ENCODE results near the gene APC. TPM values are rescaled to one million over a fixed set of nuclear protein-coding genes. Genes with fewer than 3 reads are reported as not detected.

Gene APC
- total and polyA plus RNA-seq, 4 experiments from 2014 or later: 4.4 to 44.5 (median 31.8) TPM

- no peaks in the 10 kb centered on the region for H3K9me3 ChIP-seq (ENCODE audit: control insufficient read depth in 1 of 2, low read length in 2 of 2)
- H3K4me1 Mint-ChIP-seq: peaks cover 30 to 59% (median 46%) of the 10 kb centered on the region in 4 donors
- CTCF ChIA-PET (ENCODE audit: partially characterized antibody): interaction anchor here (1.1 to 1.5 kb wide), 2 partner anchors 19 to 23 kb away, joined by 5 to 7 read pairs; no protein-coding TSS in a partner anchor
- POLR2A ChIA-PET (ENCODE audit: partially characterized antibody): interaction anchor here (1.2 kb wide), 1 partner anchor 22 kb away, joined by 3 read pairs; no protein-coding TSS in a partner anchor
- peaks cover 51% of the 10 kb centered on the region for H3K4me1 ChIP-seq (ENCODE audit: insufficient read depth, low read length)
- H3K36me3 Mint-ChIP-seq: peaks cover 40 to 73% of the 10 kb centered on the region in 2 donors
- no peaks in the 10 kb centered on the region for H3K27me3 ChIP-seq (ENCODE audit: insufficient read depth, low read length)
- DNase-seq: no peak
- no peak overlapping the region for H3K27ac ChIP-seq (ENCODE audit: low read depth, low read length)
- no peak overlapping the region for H3K4me3 Mint-ChIP-seq
- H3K4me3 ChIP-seq (ENCODE audit: low read length in 2 of 2): no peak overlapping the region
- H3K27ac Mint-ChIP-seq: peak overlapping the region in 5 of 7 donors; percentile 3 to 78 (median 11)
- H3K27me3 Mint-ChIP-seq: no peaks in the 10 kb centered on the region
- peaks cover 37% of the 10 kb centered on the region for H3K36me3 ChIP-seq (ENCODE audit: insufficient read depth, low read length)
- intact Hi-C loops (cut with micrococcal nuclease): no loop called here
- no peaks in the 10 kb centered on the region for H3K9me3 Mint-ChIP-seq
Measured at GRCh38 chr5:112866739-112867138, 129.1 kb downstream of the APC start.

- ChIA-PET CTCF (ENCODE audit: partially characterized antibody) (interaction anchor here (1.0 to 1.5 kb wide), 3 partner anchors 19 to 55 kb away, joined by 3 to 7 read pairs (median 5); no protein-coding TSS in a partner anchor), POLR2A (ENCODE audit: partially characterized antibody) (no interaction called here)
- H3K4me1 Mint-ChIP-seq: peaks cover 29 to 53% (median 42%) of the 10 kb centered on the region in 4 donors
- H3K27me3 ChIP-seq (ENCODE audit: insufficient read depth, low read length): no peaks in the 10 kb centered on the region
- peaks cover 45% of the 10 kb centered on the region for H3K4me1 ChIP-seq (ENCODE audit: insufficient read depth, low read length)
- no peak for DNase-seq
- no peak overlapping the region for H3K27ac ChIP-seq (ENCODE audit: low read depth, low read length)
- no peaks in the 10 kb centered on the region for H3K9me3 ChIP-seq (ENCODE audit: control insufficient read depth in 1 of 2, low read length in 2 of 2)
- peaks cover 40 to 74% of the 10 kb centered on the region in 2 donors for H3K36me3 Mint-ChIP-seq
- H3K4me3 ChIP-seq (ENCODE audit: low read length in 2 of 2): no peak overlapping the region
- H3K27ac Mint-ChIP-seq: peak overlapping the region in 6 of 7 donors; percentile 11 to 82 (median 51)
- no peak overlapping the region for H3K4me3 Mint-ChIP-seq
- peaks cover 37% of the 10 kb centered on the region for H3K36me3 ChIP-seq (ENCODE audit: insufficient read depth, low read length)
- no peaks in the 10 kb centered on the region for H3K9me3 Mint-ChIP-seq
- intact Hi-C loops (cut with micrococcal nuclease): no loop called here
- H3K27me3 Mint-ChIP-seq: no peaks in the 10 kb centered on the region
Measured at GRCh38 chr5:112867411-112867810, 129.7 kb downstream of the APC start.

DNA sequence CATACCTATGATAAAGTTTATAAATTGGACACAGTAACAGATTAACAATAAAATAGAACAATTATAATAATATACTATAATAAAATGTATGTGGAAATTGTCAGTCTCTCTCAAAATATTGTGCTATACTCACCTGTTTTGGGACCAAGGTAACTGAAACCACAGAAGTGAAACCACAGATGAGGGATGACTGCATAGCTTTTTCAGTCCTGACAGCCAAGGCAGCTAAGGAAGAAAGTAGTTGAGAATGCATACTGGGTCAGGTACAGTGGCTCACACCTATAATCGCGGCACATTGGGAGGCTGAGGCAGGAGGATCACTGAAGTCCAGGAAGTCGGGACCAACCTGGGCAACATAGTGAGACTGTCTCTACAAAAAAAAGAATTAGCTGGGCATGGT lies 132.3 kb downstream of the APC start:
- Mint-ChIP-seq H3K27me3 (no peaks in the 10 kb centered on the region), H3K27ac (peak overlapping the region; percentile 30 to 88 (median 78)), H3K36me3 (peaks cover 32 to 64% of the 10 kb centered on the region in 2 donors), H3K4me3 (peak overlapping the region in 1 of 8 donors; percentile 11), H3K4me1 (peaks cover 26 to 52% (median 40%) of the 10 kb centered on the region in 4 donors), H3K9me3 (no peaks in the 10 kb centered on the region)
- ChIA-PET POLR2A (ENCODE audit: partially characterized antibody) (interaction anchor here (0.5 to 2.1 kb wide), 6 partner anchors 9 to 106 kb away, joined by 3 to 8 read pairs (median 4); partner anchors contain the start of genes DCP2, REEP5 and SRP19), CTCF (ENCODE audit: partially characterized antibody) (interaction anchor here (1.2 to 1.5 kb wide), 2 partner anchors 9 to 57 kb away, joined by 3 to 5 read pairs; partner anchors contain the start of gene SRP19)
- H3K4me3 ChIP-seq (ENCODE audit: low read length in 2 of 2): no peak overlapping the region
- peak overlapping the region; percentile 6 for H3K27ac ChIP-seq (ENCODE audit: low read depth, low read length)
- H3K4me1 ChIP-seq (ENCODE audit: insufficient read depth, low read length): peaks cover 40% of the 10 kb centered on the region
- no peaks in the 10 kb centered on the region for H3K27me3 ChIP-seq (ENCODE audit: insufficient read depth, low read length)
- intact Hi-C loops (cut with micrococcal nuclease): no loop called here
- peak in 3 of 5 donors; percentile 19 to 45 (median 32) for DNase-seq
- peaks cover 22% of the 10 kb centered on the region for H3K36me3 ChIP-seq (ENCODE audit: insufficient read depth, low read length)
- H3K9me3 ChIP-seq (ENCODE audit: control insufficient read depth in 1 of 2, low read length in 2 of 2): no peaks in the 10 kb centered on the region

GRCh38 chr5:112870966-112871365 lies 133.3 kb downstream of the APC start:
- peaks cover 26 to 52% (median 41%) of the 10 kb centered on the region in 4 donors for H3K4me1 Mint-ChIP-seq
- H3K4me3 ChIP-seq (ENCODE audit: low read length in 2 of 2): no peak overlapping the region
- intact Hi-C loops (cut with micrococcal nuclease): no loop called here
- no peak for DNase-seq
- H3K9me3 ChIP-seq (ENCODE audit: control insufficient read depth in 1 of 2, low read length in 2 of 2): no peaks in the 10 kb centered on the region
- POLR2A ChIA-PET (ENCODE audit: partially characterized antibody): interaction anchor here (1.1 to 2.1 kb wide), 3 partner anchors 10 to 105 kb away, joined by 3 to 6 read pairs (median 5); partner anchors contain the start of genes DCP2, REEP5 and SRP19
- CTCF ChIA-PET (ENCODE audit: partially characterized antibody): interaction anchor here (1.2 to 1.5 kb wide), 2 partner anchors 10 to 56 kb away, joined by 3 to 5 read pairs; partner anchors contain the start of gene SRP19
- no peak overlapping the region for H3K4me3 Mint-ChIP-seq
- H3K36me3 ChIP-seq (ENCODE audit: insufficient read depth, low read length): peaks cover 19% of the 10 kb centered on the region
- H3K27ac ChIP-seq (ENCODE audit: low read depth, low read length): peak overlapping the region; percentile 6
- H3K4me1 ChIP-seq (ENCODE audit: insufficient read depth, low read length): peaks cover 40% of the 10 kb centered on the region
- peak overlapping the region in 2 of 7 donors; percentile 48 to 78 for H3K27ac Mint-ChIP-seq
- peaks cover 32 to 62% of the 10 kb centered on the region in 2 donors for H3K36me3 Mint-ChIP-seq
- no peaks in the 10 kb centered on the region for H3K27me3 ChIP-seq (ENCODE audit: insufficient read depth, low read length)
- no peaks in the 10 kb centered on the region for H3K27me3 Mint-ChIP-seq
- no peaks in the 10 kb centered on the region for H3K9me3 Mint-ChIP-seq

DNA sequence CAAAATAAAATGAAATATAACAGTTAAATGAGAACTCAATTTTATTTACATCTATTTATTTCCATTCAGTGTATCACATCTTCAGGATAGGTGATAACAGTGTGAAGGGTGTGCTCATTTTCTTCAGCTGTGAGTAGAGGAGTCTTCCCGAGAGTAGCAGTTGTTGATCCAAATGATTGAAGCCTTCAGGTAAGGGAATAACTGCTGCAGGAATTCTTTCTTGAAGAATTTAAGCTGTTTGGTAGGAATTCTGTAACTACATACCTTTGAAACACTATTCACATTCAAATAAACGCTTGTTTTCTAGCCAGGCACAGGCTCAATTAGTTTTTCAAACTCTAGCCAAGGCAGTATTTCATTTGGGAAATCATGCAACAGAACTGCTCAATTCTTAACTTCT lies 138.7 kb downstream of the APC start:
- Mint-ChIP-seq H3K36me3 (peaks cover 23 to 44% of the 10 kb centered on the region in 2 donors), H3K4me3 (no peak overlapping the region), H3K27ac (peak overlapping the region in 3 of 7 donors; percentile 3 to 91 (median 30)), H3K27me3 (no peaks in the 10 kb centered on the region), H3K9me3 (no peaks in the 10 kb centered on the region), H3K4me1 (peaks cover 36 to 57% (median 45%) of the 10 kb centered on the region in 4 donors)
- no peak for DNase-seq
- Histone ChIP-seq H3K4me3 (ENCODE audit: low read length in 2 of 2) (no peak overlapping the region), H3K27ac (ENCODE audit: low read depth, low read length) (no peak overlapping the region), H3K36me3 (ENCODE audit: insufficient read depth, low read length) (no peaks in the 10 kb centered on the region), H3K27me3 (ENCODE audit: insufficient read depth, low read length) (no peaks in the 10 kb centered on the region), H3K4me1 (ENCODE audit: insufficient read depth, low read length) (peaks cover 52% of the 10 kb centered on the region), H3K9me3 (ENCODE audit: control insufficient read depth in 1 of 2, low read length in 2 of 2) (no peaks in the 10 kb centered on the region)
- ChIA-PET POLR2A (ENCODE audit: partially characterized antibody) (interaction anchor here (3.1 kb wide), 1 partner anchor 12 kb away, joined by 11 read pairs; no protein-coding TSS in a partner anchor), CTCF (ENCODE audit: partially characterized antibody) (interaction anchor here (2.0 kb wide), 1 partner anchor 28 kb away, joined by 9 read pairs; no protein-coding TSS in a partner anchor)
- intact Hi-C loops (cut with micrococcal nuclease): no loop called here

DNA sequence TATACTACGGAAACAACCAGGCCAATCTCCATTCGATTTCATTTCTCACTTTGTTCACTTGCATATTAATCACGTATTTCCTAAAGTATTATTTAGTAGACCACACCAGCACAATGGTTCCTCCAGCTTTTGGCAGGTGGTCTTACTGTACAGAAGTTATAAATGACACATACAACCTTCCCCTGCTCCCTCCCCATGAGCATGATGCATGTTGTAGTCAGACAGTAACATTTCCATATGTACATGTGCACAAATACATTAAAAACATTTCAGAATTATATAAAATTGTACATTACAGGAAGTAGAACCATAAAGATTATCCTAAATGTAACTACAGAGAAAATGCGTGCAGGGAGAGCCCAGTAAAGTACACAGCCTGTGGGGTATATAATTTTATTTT lies 140.4 kb downstream of the APC start:
- peaks cover 52% of the 10 kb centered on the region for H3K4me1 ChIP-seq (ENCODE audit: insufficient read depth, low read length)
- POLR2A ChIA-PET (ENCODE audit: partially characterized antibody): interaction anchor here (1.0 to 3.1 kb wide), 8 partner anchors 8 to 98 kb away, joined by 4 to 20 read pairs (median 7); partner anchors contain the start of genes DCP2, REEP5 and SRP19
- CTCF ChIA-PET (ENCODE audit: partially characterized antibody): interaction anchor here (0.8 to 1.7 kb wide), 11 partner anchors 8 to 101 kb away, joined by 3 to 8 read pairs (median 3); partner anchors contain the start of gene REEP5
- Mint-ChIP-seq H3K27me3 (no peaks in the 10 kb centered on the region), H3K4me3 (peak overlapping the region in 2 of 8 donors; percentile 11 to 68), H3K27ac (peak overlapping the region; percentile 52 to 91 (median 83)), H3K36me3 (peaks cover 23 to 39% of the 10 kb centered on the region in 2 donors), H3K4me1 (peaks cover 33 to 54% (median 42%) of the 10 kb centered on the region in 4 donors), H3K9me3 (no peaks in the 10 kb centered on the region)
- no peak for DNase-seq
- no peaks in the 10 kb centered on the region for H3K36me3 ChIP-seq (ENCODE audit: insufficient read depth, low read length)
- no peaks in the 10 kb centered on the region for H3K27me3 ChIP-seq (ENCODE audit: insufficient read depth, low read length)
- peak overlapping the region; percentile 31 for H3K27ac ChIP-seq (ENCODE audit: low read depth, low read length)
- H3K9me3 ChIP-seq (ENCODE audit: control insufficient read depth in 1 of 2, low read length in 2 of 2): no peaks in the 10 kb centered on the region
- no peak overlapping the region for H3K4me3 ChIP-seq (ENCODE audit: low read length in 2 of 2)
- intact Hi-C loops (cut with micrococcal nuclease): loop anchor here (1.0 to 2.0 kb wide), 2 partner anchors 17 to 45 kb away; partner anchors contain the start of genes REEP5 and SRP19

DNA sequence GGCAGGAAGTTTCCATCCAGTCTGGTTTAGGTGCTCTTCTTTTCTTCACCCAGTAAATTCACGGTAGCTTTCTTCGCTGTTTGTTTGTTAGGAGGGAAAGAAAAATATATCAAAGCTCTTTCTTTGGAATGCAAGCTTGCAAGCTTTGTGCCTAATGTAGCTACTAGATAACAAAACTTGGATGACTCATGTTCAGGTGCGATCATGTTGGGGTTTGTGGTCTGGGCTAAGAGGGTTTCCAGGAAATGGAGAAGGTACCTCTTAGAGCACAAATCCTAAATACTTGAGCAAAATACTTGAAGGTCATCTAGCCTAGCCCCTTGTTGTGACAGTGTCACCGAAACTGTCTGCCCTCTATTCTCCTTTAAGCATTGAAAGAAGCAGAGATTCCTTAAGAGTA lies 141.1 kb downstream of the APC start:
- Mint-ChIP-seq H3K4me3 (peak overlapping the region; percentile 3 to 73 (median 48)), H3K27ac (peak overlapping the region; percentile 32 to 88 (median 80)), H3K9me3 (no peaks in the 10 kb centered on the region), H3K4me1 (peaks cover 30 to 50% (median 38%) of the 10 kb centered on the region in 4 donors), H3K27me3 (no peaks in the 10 kb centered on the region), H3K36me3 (peaks cover 23 to 36% of the 10 kb centered on the region in 2 donors)
- H3K4me3 ChIP-seq (ENCODE audit: low read length in 2 of 2): peak overlapping the region in 1 of 2 donors; percentile 13
- H3K4me1 ChIP-seq (ENCODE audit: insufficient read depth, low read length): peaks cover 47% of the 10 kb centered on the region
- ChIA-PET POLR2A (ENCODE audit: partially characterized antibody) (interaction anchor here (1.0 to 3.1 kb wide), 8 partner anchors 9 to 98 kb away, joined by 4 to 20 read pairs (median 7); partner anchors contain the start of genes DCP2, REEP5 and SRP19), CTCF (ENCODE audit: partially characterized antibody) (interaction anchor here (0.8 to 1.7 kb wide), 10 partner anchors 13 to 100 kb away, joined by 3 to 8 read pairs (median 3); partner anchors contain the start of gene REEP5)
- H3K27ac ChIP-seq (ENCODE audit: low read depth, low read length): peak overlapping the region; percentile 31
- no peaks in the 10 kb centered on the region for H3K9me3 ChIP-seq (ENCODE audit: control insufficient read depth in 1 of 2, low read length in 2 of 2)
- intact Hi-C loops (cut with micrococcal nuclease): loop anchor here (1.0 to 2.0 kb wide), 2 partner anchors 17 to 44 kb away; partner anchors contain the start of genes REEP5 and SRP19
- peak; percentile 32 to 87 (median 49) for DNase-seq
- no peaks in the 10 kb centered on the region for H3K27me3 ChIP-seq (ENCODE audit: insufficient read depth, low read length)
- H3K36me3 ChIP-seq (ENCODE audit: insufficient read depth, low read length): no peaks in the 10 kb centered on the region

All from CD4-positive, alpha-beta memory T cell (primary cell).